Panc1 (cell line): Measurements from ENCODE around the gene RMND1. TPM values are rescaled to one million over a fixed set of nuclear protein-coding genes. Genes with fewer than 3 reads are reported as not detected.

Source experiments
- ATAC-seq: fragments of 200-7000 bp; cut with Tn5 transposase; 2 replicates; pipeline ENCODE4 v1.9.1; 2020; ENCODE audit warnings: mild to moderate bottlenecking, moderate library complexity
- BruUV-seq: library from RNA; stranded (reverse); fragments of 400-500 nt; replicated peaks from 2 replicates; lab custom pipeline; 2021; lab: Mats Ljungman, UMichigan
- CTCF ChIA-PET: fragments of 300-600 bp; sonication (Branson Sonifier 250); formaldehyde crosslinking; loops from one replicate; lab custom pipeline; 2022; ENCODE audit warnings: antibody characterized with exemption; lab: Charles Lee
- POLR2A ChIA-PET: fragments of 300-600 bp; sonication (Branson Sonifier 250); formaldehyde crosslinking; loops from one replicate; lab custom pipeline; 2022; ENCODE audit warnings: antibody characterized with exemption; lab: Charles Lee
- DNase-seq: peaks from one replicate; pipeline ENCODE4 v3.0.0-alpha.2; 2010; ENCODE audit warnings: low read depth, low spot score
- H3K27ac ChIP-seq: 2 replicates; pipeline ENCODE4 v1.5.1; 2011; ENCODE audit warnings: mild to moderate bottlenecking, low read length, inconsistent platforms
- H3K27me3 ChIP-seq: fragments of 200-500 bp; sonication (Bioruptor generic); 2 replicates; pipeline ENCODE4 v1.6.0; 2014; ENCODE audit warnings: low read length, inconsistent platforms; ENCODE audit not compliant: control insufficient read depth, insufficient read depth
- H3K36me3 ChIP-seq: fragments of 200-500 bp; sonication (Bioruptor generic); 2 replicates; pipeline ENCODE4 v1.5.1; 2014; ENCODE audit warnings: inconsistent platforms, mild to moderate bottlenecking, low read length, moderate library complexity; ENCODE audit not compliant: control insufficient read depth, insufficient read depth
- H3K4me1 ChIP-seq: 2 replicates; pipeline ENCODE4 v1.5.1; 2011; ENCODE audit warnings: inconsistent platforms, mild to moderate bottlenecking, low read length, moderate library complexity; ENCODE audit not compliant: control insufficient read depth, insufficient read depth
- H3K4me3 ChIP-seq, 2 experiments: 2 replicates each; pipeline ENCODE4 v1.5.1; 2011 to 2012; ENCODE audit warnings: low read depth in 2 of 2, low read length in 2 of 2, mild to moderate bottlenecking in 2 of 2, inconsistent platforms in 1 of 2, moderate library complexity in 1 of 2
- H3K9me3 ChIP-seq: fragments of 200-500 bp; sonication (Bioruptor generic); 2 replicates; pipeline ENCODE4 v1.5.1; 2014; ENCODE audit warnings: low read depth, mild to moderate bottlenecking, inconsistent platforms, low read length, moderate library complexity; ENCODE audit not compliant: control insufficient read depth, insufficient read depth
- CTCF ChIP-seq: fragments of 450-650 bp; IDR thresholded peaks from 2 replicates; pipeline ENCODE4 v1.5.1; 2017; ENCODE audit warnings: mild to moderate bottlenecking
- POLR2AphosphoS5 ChIP-seq: IDR thresholded peaks from 2 replicates; pipeline ENCODE4 v1.6.1; 2012; ENCODE audit warnings: mild to moderate bottlenecking, low read depth, low read length, moderate library complexity
- REST ChIP-seq, 2 experiments: IDR thresholded peaks; 2 replicates each; pipeline ENCODE4 v1.6.1; 2011 to 2012; ENCODE audit warnings: low read depth in 2 of 2, control low read depth in 1 of 2, low read length in 1 of 2, mild to moderate bottlenecking in 1 of 2, moderate library complexity in 1 of 2; ENCODE audit not compliant: insufficient read depth in 1 of 2
- SIN3A ChIP-seq: IDR thresholded peaks from 2 replicates; pipeline ENCODE4 v1.6.1; 2012; ENCODE audit warnings: low read depth, mild to moderate bottlenecking, low read length, moderate library complexity, borderline replicate concordance; ENCODE audit not compliant: insufficient read depth
- TCF7L2 ChIP-seq: IDR thresholded peaks from 2 replicates; pipeline ENCODE4 v1.6.1; 2011; ENCODE audit warnings: mild to moderate bottlenecking, low read depth, low read length, inconsistent platforms
- in situ Hi-C: cut with HindIII; loops from 2 replicates; pipeline ENCODE4 v1.10.0; 2016; ENCODE audit warnings: low sequenced_read_pairs, low pct_unique_long_range_greater_than_20kb
- intact Hi-C: fragments of 100-400 bp; cut with micrococcal nuclease; formaldehyde crosslinking; loops from one replicate; pipeline ENCODE4 v1.10.0; 2022; ENCODE audit not compliant: unreplicated experiment
- total RNA-seq: library from RNA; stranded (reverse); gene quantifications from one replicate; pipeline ENCODE4 v1.2.1, GENCODE V29; 2021; ENCODE audit not compliant: unreplicated experiment

The RMND1 gene
- total RNA-seq, 1 experiment from 2014 or later: 16.1 TPM

- Histone ChIP-seq H3K4me1 (peaks cover 10% of the 10 kb centered on the region), H3K27ac (no peak overlapping the region; the same call in 1 of the 2 replicates), H3K4me3 (no peak overlapping the region), H3K36me3 (no peaks in the 10 kb centered on the region), H3K27me3 (no peaks in the 10 kb centered on the region), H3K9me3 (no peaks in the 10 kb centered on the region)
- no peak for DNase-seq
- TF ChIP-seq POLR2AphosphoS5: no peak
- no peak for TF ChIP-seq REST (IDR thresholded peaks at IDR 0.05; ENCODE audit: insufficient read depth in 1 of 2, low read depth in 2 of 2, low read length in 1 of 2)
- no peak for TF ChIP-seq SIN3A
- CTCF ChIA-PET: no interaction called here
- POLR2A ChIA-PET: interaction anchor here (0.6 kb wide), 1 partner anchor 327 kb away, joined by 13 read pairs; no protein-coding TSS in a partner anchor
- in situ Hi-C loops: no loop called here
- BruUV-seq: no TSS peak
- intact Hi-C loops: no loop called here
- ATAC-seq: no peak
Measured at GRCh38 chr6:151376440-151376839, 75.5 kb downstream of the RMND1 start.

- in situ Hi-C loops (no loop called here), intact Hi-C loops (no loop called here)
- ATAC-seq (no peak), DNase-seq (no peak)
- Histone ChIP-seq H3K36me3 (0 out of 2 replicates have a peak, but pooled peaks cover 2% of the 10 kb centered on the region), H3K27ac (no peak overlapping the region), H3K4me1 (peaks cover 10% of the 10 kb centered on the region), H3K27me3 (no peaks in the 10 kb centered on the region), H3K9me3 (no peaks in the 10 kb centered on the region), H3K4me3 (no peak overlapping the region)
- BruUV-seq: no TSS peak
- POLR2A ChIA-PET: no interaction called here
- TF ChIP-seq SIN3A: no peak
- CTCF ChIA-PET: no interaction called here
Measured at GRCh38 chr6:151375833-151376232, 76.1 kb downstream of the RMND1 start.

- peak; percentile 52; the same call in 1 of the 2 replicates for ATAC-seq
- Histone ChIP-seq H3K27ac (peak overlapping the region; percentile 82), H3K4me1 (peaks cover 10% of the 10 kb centered on the region), H3K27me3 (no peaks in the 10 kb centered on the region), H3K9me3 (no peaks in the 10 kb centered on the region), H3K36me3 (0 out of 2 replicates have a peak, but pooled peaks cover 2% of the 10 kb centered on the region), H3K4me3 (peak overlapping the region; percentile 18 to 36; a peak in 3 of 4 replicates)
- ChIA-PET CTCF (interaction anchor here (0.8 kb wide), 1 partner anchor 16 kb away, joined by 6 read pairs; no protein-coding TSS in a partner anchor), POLR2A (interaction anchor here (0.7 kb wide), 1 partner anchor 17 kb away, joined by 18 read pairs; no protein-coding TSS in a partner anchor)
- intact Hi-C loops: no loop called here
- no TSS peak for BruUV-seq
- no peak for DNase-seq
- in situ Hi-C loops: no loop called here
- no peak for TF ChIP-seq CTCF
- no peak for TF ChIP-seq TCF7L2
- TF ChIP-seq REST (IDR thresholded peaks at IDR 0.05; ENCODE audit: insufficient read depth in 1 of 2, low read depth in 2 of 2, low read length in 1 of 2): no peak
- TF ChIP-seq POLR2AphosphoS5: no peak
- no peak for TF ChIP-seq SIN3A
Measured at GRCh38 chr6:151374036-151374683, 77.8 kb downstream of the RMND1 start.
